MCF 10A (cell line): ENCODE results near the gene SH2D1B. TPM values are rescaled to one million over a fixed set of nuclear protein-coding genes. Genes with fewer than 3 reads are reported as not detected.

Experiments
- BruUV-seq: library from RNA; stranded (reverse); fragments of 400-500 nt; replicated peaks from 2 replicates; lab custom pipeline; 2021; lab: Mats Ljungman, UMichigan
- CTCF ChIA-PET: fragments of 300-600 bp; sonication (Branson Sonifier 250); formaldehyde crosslinking; extraction: SDS; loops from one replicate; lab custom pipeline; 2021; ENCODE audit warnings: antibody characterized with exemption, inconsistent platforms; lab: Yijun Ruan, JAX
- POLR2A ChIA-PET: fragments of 300-600, 350-650 bp; sonication (Branson Sonifier 250); formaldehyde crosslinking; extraction: SDS; loops from one replicate; lab custom pipeline; 2020; ENCODE audit warnings: antibody characterized with exemption, inconsistent platforms; lab: Yijun Ruan, JAX
- DNase-seq: peaks from one replicate; pipeline ENCODE4 v3.0.0-alpha.2; 2018; ENCODE audit not compliant: unreplicated experiment
- H3K27ac Mint-ChIP-seq: one replicate; pipeline ENCODE4 v1.8.0; 2022; ENCODE audit warnings: mild to moderate bottlenecking, low read depth, mixed read lengths; ENCODE audit not compliant: unreplicated experiment
- H3K27me3 Mint-ChIP-seq: one replicate; pipeline ENCODE4 v1.8.0; 2022; ENCODE audit warnings: mixed read lengths; ENCODE audit not compliant: insufficient read depth, unreplicated experiment
- H3K36me3 Mint-ChIP-seq: one replicate; pipeline ENCODE4 v1.8.0; 2022; ENCODE audit warnings: mild to moderate bottlenecking, moderate library complexity, mixed read lengths; ENCODE audit not compliant: insufficient read depth, unreplicated experiment
- H3K4me1 Mint-ChIP-seq: one replicate; pipeline ENCODE4 v1.8.0; 2022; ENCODE audit warnings: mixed read lengths; ENCODE audit not compliant: insufficient read depth, unreplicated experiment
- H3K4me3 Mint-ChIP-seq: one replicate; pipeline ENCODE4 v1.8.0; 2022; ENCODE audit warnings: mild to moderate bottlenecking, moderate library complexity, mixed read lengths; ENCODE audit not compliant: unreplicated experiment
- H3K9me3 Mint-ChIP-seq: one replicate; pipeline ENCODE4 v1.8.0; 2022; ENCODE audit warnings: mixed read lengths; ENCODE audit not compliant: unreplicated experiment
- intact Hi-C: fragments of 100-400 bp; cut with micrococcal nuclease; formaldehyde crosslinking; loops from 2 replicates; pipeline ENCODE4 v1.14.1; 2022
- total RNA-seq: library from RNA; stranded (reverse); gene quantifications from 2 replicates; pipeline ENCODE4 v1.2.3, GENCODE V29; 2022
- TF ChIP-seq, protein P1 (sequence below): fragments of 200-600 bp; IDR thresholded peaks from one replicate; pipeline ENCODE4 v1.8.0; 2022; ENCODE audit warnings: antibody characterized with exemption, mild to moderate bottlenecking; ENCODE audit not compliant: unreplicated experiment

The SH2D1B gene
- total RNA-seq, 1 experiment from 2014 or later: not detected

DNA sequence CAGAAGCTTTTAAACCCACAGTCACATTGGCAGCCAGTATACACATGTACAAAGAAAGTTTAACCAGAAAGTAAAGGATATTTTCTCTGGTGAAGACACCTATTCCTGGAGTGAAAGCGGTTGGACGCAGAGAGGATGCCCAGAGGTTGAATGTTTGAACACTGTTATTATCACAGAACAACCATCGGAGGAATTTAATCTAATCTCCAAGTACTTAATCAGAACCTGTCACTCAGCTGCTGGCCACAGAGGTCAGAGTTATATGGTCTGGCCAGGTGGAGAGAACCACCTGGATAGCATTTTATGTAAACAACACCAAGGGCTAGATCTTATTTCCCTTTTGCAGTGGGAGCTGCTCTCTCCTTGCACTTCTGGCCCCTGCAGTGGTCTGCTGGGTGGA lies 64.7 kb downstream of the SH2D1B start:
- intact Hi-C loops: no loop called here
- no peak for DNase-seq
- Mint-ChIP-seq H3K4me3 (no peak overlapping the region), H3K4me1 (peaks cover 29% of the 10 kb centered on the region), H3K36me3 (peaks cover 11% of the 10 kb centered on the region), H3K27ac (no peak overlapping the region), H3K9me3 (no peaks in the 10 kb centered on the region), H3K27me3 (no peaks in the 10 kb centered on the region)
- TF ChIP-seq, protein P1, sequence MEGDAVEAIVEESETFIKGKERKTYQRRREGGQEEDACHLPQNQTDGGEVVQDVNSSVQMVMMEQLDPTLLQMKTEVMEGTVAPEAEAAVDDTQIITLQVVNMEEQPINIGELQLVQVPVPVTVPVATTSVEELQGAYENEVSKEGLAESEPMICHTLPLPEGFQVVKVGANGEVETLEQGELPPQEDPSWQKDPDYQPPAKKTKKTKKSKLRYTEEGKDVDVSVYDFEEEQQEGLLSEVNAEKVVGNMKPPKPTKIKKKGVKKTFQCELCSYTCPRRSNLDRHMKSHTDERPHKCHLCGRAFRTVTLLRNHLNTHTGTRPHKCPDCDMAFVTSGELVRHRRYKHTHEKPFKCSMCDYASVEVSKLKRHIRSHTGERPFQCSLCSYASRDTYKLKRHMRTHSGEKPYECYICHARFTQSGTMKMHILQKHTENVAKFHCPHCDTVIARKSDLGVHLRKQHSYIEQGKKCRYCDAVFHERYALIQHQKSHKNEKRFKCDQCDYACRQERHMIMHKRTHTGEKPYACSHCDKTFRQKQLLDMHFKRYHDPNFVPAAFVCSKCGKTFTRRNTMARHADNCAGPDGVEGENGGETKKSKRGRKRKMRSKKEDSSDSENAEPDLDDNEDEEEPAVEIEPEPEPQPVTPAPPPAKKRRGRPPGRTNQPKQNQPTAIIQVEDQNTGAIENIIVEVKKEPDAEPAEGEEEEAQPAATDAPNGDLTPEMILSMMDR: no peak
- ChIA-PET POLR2A (interaction anchor here (0.6 kb wide), 2 partner anchors 34 to 182 kb away, joined by 3 read pairs; partner anchors contain the start of gene C1orf226), CTCF (interaction anchor here (0.8 to 1.0 kb wide), 4 partner anchors 10 to 291 kb away, joined by 3 to 4 read pairs (median 3); no protein-coding TSS in a partner anchor)
- BruUV-seq: no TSS peak

Other genes starting within 250 kb of the SH2D1B start
- not detected in 2 replicates for gene SPATA46, start 35.3 kb downstream of the SH2D1B start, total RNA-seq
- 3.1 and 3.3 TPM in 2 replicates for gene C1orf226, start 30.4 kb downstream of the SH2D1B start, total RNA-seq
- 76.9 and 102 TPM in 2 replicates for gene UHMK1, start 85.7 kb upstream of the SH2D1B start, total RNA-seq
- gene UAP1, start 149.6 kb upstream of the SH2D1B start, total RNA-seq: 479 and 542 TPM in 2 replicates
- gene DDR2, start 220.3 kb upstream of the SH2D1B start, total RNA-seq: 4.9 and 5.9 TPM in 2 replicates